Measurements from ENCODE around the gene PLA2G12A.

Gene PLA2G12A

DNA sequence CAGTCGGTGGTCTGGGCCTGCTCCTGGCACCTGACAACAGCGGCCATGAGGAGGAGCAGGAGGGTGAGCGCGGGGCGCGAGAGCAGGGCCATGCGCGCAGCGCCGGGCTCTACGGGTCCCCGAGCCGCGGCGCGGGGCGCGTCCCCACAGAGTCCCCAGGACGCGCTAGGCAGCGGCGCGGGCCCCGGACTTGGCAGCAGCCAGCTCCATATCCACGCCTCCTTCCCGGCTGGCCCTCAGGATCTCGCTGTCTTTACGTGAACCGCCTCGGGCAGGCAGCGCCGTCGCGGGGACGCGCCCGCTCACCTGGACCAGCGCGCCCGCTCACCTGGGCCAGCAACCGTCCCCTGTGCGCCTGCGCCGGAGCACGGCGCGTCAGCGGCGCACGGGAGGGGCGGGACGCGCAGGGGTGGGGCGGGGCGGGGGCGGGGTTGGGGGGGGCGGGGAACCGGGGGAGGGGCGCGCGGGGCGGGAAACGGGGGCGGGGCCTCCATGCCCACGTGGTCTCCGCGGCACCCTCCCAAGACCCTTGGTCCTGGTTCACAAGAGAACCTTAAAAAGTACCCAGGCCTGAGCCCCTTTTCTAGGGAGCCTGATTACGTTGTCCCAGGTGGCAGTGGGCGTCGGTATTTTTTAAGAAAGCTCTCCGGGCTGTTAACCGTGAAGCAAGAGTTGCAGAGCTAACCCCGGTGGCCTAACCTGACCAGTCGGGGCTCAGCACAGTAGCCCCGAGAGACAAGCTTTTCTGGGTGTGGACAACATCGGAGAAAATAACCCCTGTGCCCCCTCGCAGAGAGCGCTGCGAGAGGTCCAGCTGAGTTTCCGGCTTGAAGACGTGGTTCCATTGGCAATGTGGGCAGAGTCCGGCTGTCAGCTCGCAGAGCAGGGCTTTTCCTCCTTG, at the start of gene PLA2G12A:
Gene PLA2G12A, minus strand, starts transcription at position 353 of the 901 bp plus-strand sequence. Its CDS starts 261 bp downstream, at position 92.
- FAIRE-seq (peak; percentile 62), DNase-seq (ENCODE audit: extremely low spot score, insufficient read length, low read depth) (peak; percentile 87)

- no peak for FAIRE-seq
- no peak for DNase-seq (ENCODE audit: extremely low spot score, insufficient read length, low read depth)
These were observed 35.0 kb upstream of the PLA2G12A start for GRCh38 chr4:109764789-109765402.

GRCh38 chr4:109764376-109764775, 34.5 kb upstream of the PLA2G12A start:
- DNase-seq (ENCODE audit: extremely low spot score, insufficient read length, low read depth): no peak
- no peak for FAIRE-seq

DNA sequence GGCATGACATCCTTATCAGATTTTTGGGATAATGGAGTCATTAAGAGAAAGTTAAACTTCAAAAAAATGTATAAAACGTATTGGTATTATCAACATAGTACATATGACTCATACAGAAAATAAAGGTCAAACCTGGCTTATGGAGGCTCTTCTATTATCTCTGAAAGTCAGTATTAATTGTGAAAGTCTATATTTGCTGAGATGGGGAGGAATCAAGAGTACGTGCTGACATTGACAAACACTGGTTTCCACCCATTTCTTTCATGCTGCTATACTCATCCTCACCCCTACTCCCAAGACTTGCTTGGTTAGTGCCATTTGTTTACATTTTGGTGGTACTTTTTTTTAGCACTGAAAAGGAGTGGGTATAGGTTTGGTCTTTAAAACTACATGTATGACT, 30.8 kb upstream of the PLA2G12A start:
- FAIRE-seq (no peak), DNase-seq (ENCODE audit: extremely low spot score, insufficient read length, low read depth) (no peak)

GRCh38 chr4:109755656-109756055, 25.8 kb upstream of the PLA2G12A start:
- DNase-seq (ENCODE audit: extremely low spot score, insufficient read length, low read depth): no peak
- FAIRE-seq: no peak

- no peak for FAIRE-seq
- no peak for DNase-seq (ENCODE audit: extremely low spot score, insufficient read length, low read depth)
These were observed 24.4 kb upstream of the PLA2G12A start for GRCh38 chr4:109754093-109754857.

DNA sequence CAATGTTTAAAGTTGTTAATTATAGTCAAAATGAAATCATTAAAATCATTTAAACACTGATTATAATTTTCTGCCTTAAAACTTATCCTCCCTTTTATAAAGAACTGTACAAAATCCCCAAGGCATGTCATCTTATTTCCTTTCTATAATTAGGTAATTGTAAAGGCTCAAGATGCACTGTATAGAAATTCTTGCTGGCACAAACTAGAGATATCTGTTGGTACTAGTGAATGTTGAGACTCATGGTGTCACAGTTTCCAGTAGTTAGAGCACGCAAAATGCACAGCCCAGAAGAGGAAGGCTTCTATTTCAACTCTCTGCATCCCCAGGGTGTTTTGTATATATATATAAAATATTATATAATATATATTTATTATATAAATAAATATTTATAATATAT, 22.7 kb upstream of the PLA2G12A start:
- DNase-seq (ENCODE audit: extremely low spot score, insufficient read length, low read depth) (no peak), FAIRE-seq (no peak)

DNA sequence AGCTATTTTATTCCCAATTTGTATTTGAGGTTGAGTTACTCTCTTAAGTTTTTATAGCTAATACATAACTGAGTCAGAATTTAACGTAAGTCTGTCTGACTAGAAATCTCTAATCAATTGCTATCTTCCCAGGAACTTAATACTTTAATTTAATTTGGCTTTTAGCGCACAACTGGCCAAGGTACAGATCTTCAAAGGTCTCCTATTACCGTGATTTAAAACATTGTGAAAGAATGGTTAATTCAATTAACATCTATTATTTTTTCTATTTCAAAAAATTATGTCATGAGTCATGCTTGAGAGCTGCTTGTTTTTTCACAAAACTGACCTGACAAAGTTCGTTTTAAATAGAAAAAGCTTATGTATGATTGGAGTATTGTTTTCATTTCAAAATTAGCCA, 22.0 kb upstream of the PLA2G12A start:
- no peak for DNase-seq (ENCODE audit: extremely low spot score, insufficient read length, low read depth)
- FAIRE-seq: no peak

DNA sequence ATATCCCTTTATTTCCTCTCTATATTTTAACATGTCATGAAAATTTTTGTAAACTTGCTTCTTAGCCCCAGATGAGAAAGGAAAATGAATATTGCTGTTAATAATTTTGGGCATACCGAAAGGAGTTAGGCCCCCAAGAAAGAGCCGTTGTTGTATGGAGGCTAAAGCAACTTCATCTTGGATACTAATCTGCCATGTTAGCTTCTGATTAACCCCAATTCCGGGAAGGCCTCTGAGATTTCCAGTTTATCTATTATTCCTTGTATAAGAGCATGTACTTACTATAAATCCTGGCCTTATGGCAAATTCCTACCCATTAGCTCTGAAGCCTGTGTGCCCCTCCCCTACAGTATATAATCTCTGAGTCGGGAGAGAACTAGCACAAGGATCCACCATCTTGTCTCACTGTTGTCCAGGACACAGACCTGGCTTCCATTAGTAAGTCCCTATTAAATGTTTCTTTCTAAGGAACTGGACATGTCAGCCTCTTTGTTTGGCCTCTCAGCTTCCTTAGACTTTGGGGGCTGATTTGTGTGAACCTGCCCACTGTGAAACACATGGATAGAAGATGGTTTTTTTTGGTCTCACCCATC, 20.9 kb upstream of the PLA2G12A start:
- no peak for FAIRE-seq
- no peak for DNase-seq (ENCODE audit: extremely low spot score, insufficient read length, low read depth)

DNA sequence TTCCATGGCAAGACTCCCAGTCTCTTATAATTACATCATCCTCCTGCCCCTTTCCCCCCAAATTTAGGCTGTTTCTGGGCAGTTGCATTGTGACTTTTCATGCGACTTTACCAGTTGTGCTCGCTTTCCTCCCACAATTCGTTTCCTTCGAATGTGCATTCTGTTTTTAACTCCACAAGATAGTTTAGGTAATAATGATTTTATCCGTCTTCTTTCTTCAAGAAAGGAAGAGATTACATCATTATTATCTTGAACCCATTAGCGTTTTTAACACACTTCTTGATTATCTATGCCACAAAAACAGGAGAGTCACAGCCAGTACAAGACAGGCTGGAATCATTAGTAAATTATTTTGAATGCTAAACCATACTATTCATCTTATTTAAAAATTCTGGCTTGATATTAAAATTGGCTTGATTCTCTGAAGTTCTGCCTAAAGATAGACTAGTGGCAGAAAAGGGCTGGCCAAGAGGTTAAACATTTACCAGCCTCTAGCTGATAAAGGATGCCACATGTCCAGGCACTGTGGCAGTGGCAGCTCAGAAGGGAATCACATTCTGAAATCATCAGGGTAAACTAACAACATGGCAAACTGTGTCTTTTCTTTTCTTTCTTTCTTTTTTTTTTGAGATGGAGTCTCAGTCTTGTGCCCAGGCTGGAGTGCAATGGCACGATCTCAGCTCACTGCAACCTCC, 19.7 kb upstream of the PLA2G12A start:
- FAIRE-seq: no peak
- DNase-seq (ENCODE audit: extremely low spot score, insufficient read length, low read depth): no peak

DNA sequence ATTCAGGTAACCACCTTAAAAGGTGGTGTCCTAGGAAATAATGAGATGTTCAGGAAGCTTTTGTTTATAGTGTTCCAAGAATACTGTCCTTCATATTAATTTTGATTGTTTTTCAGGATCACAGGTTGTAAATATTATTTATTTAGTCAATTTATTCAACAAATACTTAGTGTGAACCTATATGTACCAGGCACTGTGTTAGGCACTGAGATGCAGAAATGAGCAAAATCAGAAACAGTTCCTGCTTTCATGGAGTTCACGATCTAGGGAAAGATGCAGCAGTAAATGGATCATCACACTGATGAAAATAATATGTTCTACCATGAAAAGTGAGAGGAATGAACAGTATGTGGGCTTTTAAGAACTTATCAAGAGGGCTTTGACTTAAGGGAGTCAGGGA, 18.2 kb upstream of the PLA2G12A start:
- FAIRE-seq (no peak), DNase-seq (ENCODE audit: extremely low spot score, insufficient read length, low read depth) (no peak)

DNA sequence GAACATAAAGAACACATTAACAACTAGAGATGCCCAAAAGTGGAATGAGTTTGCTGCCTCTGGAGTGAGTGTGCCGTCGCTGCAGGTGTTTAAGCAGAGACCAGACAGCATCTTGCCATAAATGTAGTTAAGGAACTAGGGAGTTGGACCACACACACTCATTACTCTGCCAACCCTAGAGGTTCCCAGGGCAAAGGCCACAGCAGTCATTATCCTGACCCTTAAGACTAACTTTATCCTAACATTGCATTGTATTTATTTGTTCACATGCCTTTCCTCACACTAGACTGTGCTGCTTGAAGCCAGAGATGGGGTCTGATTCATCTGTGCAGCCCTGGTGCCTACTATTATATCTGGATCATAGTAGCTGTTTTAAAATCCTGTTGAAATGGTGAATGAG, 16.9 kb upstream of the PLA2G12A start:
- DNase-seq (ENCODE audit: extremely low spot score, insufficient read length, low read depth) (no peak), FAIRE-seq (no peak)

- no peak for FAIRE-seq
- no peak for DNase-seq (ENCODE audit: extremely low spot score, insufficient read length, low read depth)
These were observed 16.0 kb upstream of the PLA2G12A start for GRCh38 chr4:109745830-109746229.

- FAIRE-seq (no peak), DNase-seq (ENCODE audit: extremely low spot score, insufficient read length, low read depth) (no peak)
These were observed 9.7 kb upstream of the PLA2G12A start for GRCh38 chr4:109739547-109739946.

- FAIRE-seq (no peak), DNase-seq (ENCODE audit: extremely low spot score, insufficient read length, low read depth) (no peak)
These were observed 8.4 kb upstream of the PLA2G12A start for GRCh38 chr4:109738104-109738872.

DNA sequence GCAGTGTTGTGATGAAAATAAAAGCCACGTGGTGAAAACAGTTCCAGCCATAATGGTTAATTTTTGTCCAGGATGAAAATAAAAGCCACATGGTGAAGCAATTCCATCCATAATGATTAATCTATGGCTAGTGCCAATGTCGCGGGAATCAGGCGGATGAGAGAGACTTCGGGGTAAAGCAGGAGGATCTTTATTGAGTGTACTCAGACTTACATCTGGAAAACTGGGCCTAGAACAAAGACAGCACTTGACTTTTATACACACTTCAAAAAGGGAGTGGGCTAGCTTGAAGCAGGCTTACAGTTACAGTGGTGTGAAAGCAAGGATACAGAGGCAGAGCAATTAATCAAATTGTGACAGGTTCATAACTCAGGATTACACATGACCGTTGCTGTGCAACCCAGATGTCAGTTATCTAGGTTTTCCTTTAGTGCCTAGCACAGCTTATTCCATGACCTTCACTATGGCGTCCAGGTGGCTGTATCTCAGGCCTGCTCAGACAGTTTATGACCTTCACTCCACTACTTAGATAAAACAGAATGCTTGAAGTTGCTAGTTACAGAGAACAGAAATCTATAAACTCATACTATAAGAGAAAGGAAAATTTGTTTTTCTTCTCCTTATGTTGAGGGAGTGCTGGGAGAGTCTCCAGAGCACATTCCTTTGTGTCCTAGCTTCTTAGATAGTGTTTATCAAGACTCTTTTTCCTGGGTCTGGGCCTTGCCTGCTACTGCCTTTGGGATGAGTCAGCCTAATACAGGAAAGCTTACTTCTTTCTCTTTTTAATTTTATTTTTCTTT, 5.9 kb upstream of the PLA2G12A start:
- no peak for FAIRE-seq

DNA sequence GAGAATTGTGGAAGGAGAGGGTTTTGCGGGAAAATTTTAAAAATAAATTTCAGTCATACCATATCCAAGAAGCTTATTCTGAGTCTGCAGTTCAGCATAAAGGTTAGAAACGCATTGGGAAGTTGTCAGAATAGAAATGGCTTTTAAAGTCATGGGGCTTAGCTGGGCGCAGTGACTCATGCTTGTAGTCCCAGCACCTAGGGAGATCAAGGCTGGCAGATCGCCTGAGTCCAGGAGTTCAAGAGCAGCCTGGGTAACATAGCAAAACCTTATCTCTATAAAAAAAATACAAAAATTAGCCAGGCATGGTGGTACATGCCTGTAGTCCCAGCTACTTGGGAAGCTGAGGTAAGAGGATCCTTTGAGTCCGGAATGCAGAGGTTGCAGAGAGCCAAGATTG, 3.9 kb upstream of the PLA2G12A start:
- FAIRE-seq: no peak
- no peak for DNase-seq (ENCODE audit: extremely low spot score, insufficient read length, low read depth)

More for the DNA sequence above, 5.9 kb upstream of the PLA2G12A start:
- no peak for DNase-seq (ENCODE audit: extremely low spot score, insufficient read length, low read depth)
